HepG2 (cell line): Measurements from ENCODE around the gene FBXO7. TPM values are rescaled to one million over a fixed set of nuclear protein-coding genes. Genes with fewer than 3 reads are reported as not detected.

Experiments
- CBX2 ChIP-seq, 2 experiments: fragments of 200-600 bp in 1 of 2; sonication (generic); formaldehyde crosslinking in 1 of 2; IDR thresholded peaks; 2 replicates each; pipeline versions ENCODE4 v1.7.0 to v1.8.1; 2018 to 2022; ENCODE audit warnings: low read depth in 2 of 2, low read length in 1 of 2, mild to moderate bottlenecking in 1 of 2, missing genetic modification reagents in 1 of 2
- CCDC6 ChIP-seq: sonication (generic); formaldehyde crosslinking; IDR thresholded peaks from 2 replicates; pipeline ENCODE4 v1.8.1; 2022; ENCODE audit warnings: mild to moderate bottlenecking, missing genetic modification reagents, moderate library complexity
- CHCHD3 ChIP-seq: sonication (generic); formaldehyde crosslinking; IDR thresholded peaks from 2 replicates; pipeline ENCODE4 v1.8.0; 2022; ENCODE audit warnings: mild to moderate bottlenecking, missing genetic modification reagents, moderate library complexity
- GABPB1 ChIP-seq: IDR thresholded peaks from 2 replicates; pipeline ENCODE4 v1.6.1; 2016; ENCODE audit warnings: mild to moderate bottlenecking, missing genetic modification reagents, moderate library complexity, missing compliant biosample characterization
- GTF3A ChIP-seq: sonication (generic); formaldehyde crosslinking; conservative IDR thresholded peaks from 2 replicates; pipeline ENCODE4 v1.4.0; 2020; ENCODE audit warnings: mild to moderate bottlenecking, missing genetic modification reagents
- MAF1 ChIP-seq: sonication (generic); formaldehyde crosslinking; IDR thresholded peaks from 2 replicates; pipeline ENCODE4 v1.5.0; 2020; ENCODE audit warnings: missing genetic modification reagents, borderline replicate concordance
- NCOA2 ChIP-seq: sonication (generic); formaldehyde crosslinking; IDR thresholded peaks from 2 replicates; pipeline ENCODE4 v1.8.0; 2022; ENCODE audit warnings: inconsistent platforms
- NFAT5 ChIP-seq: sonication (generic); formaldehyde crosslinking; IDR thresholded peaks from 2 replicates; pipeline ENCODE4 v1.4.0; 2020; ENCODE audit warnings: missing genetic modification reagents
- PHF21A ChIP-seq: sonication (generic); formaldehyde crosslinking; IDR thresholded peaks from 2 replicates; pipeline ENCODE4 v1.5.0; 2020; ENCODE audit warnings: mild to moderate bottlenecking, missing genetic modification reagents
- RBAK ChIP-seq: sonication (generic); formaldehyde crosslinking; IDR thresholded peaks from 2 replicates; pipeline ENCODE4 v1.5.1; 2020; ENCODE audit warnings: mild to moderate bottlenecking, missing genetic modification reagents
- SALL1 ChIP-seq: sonication (generic); formaldehyde crosslinking; IDR thresholded peaks from 2 replicates; pipeline ENCODE4 v1.8.0; 2022; ENCODE audit warnings: mild to moderate bottlenecking, missing genetic modification reagents
- TEAD3 ChIP-seq: optimal IDR thresholded peaks from 2 replicates; pipeline ENCODE3; 2016; ENCODE audit warnings: borderline replicate concordance
- ZBTB3 ChIP-seq: sonication (generic); formaldehyde crosslinking; IDR thresholded peaks from 2 replicates; pipeline ENCODE4 v1.4.0; 2020; ENCODE audit warnings: low read depth, mild to moderate bottlenecking, moderate library complexity, missing genetic modification reagents, borderline replicate concordance
- ZNF44 ChIP-seq: sonication (generic); formaldehyde crosslinking; IDR thresholded peaks from 2 replicates; pipeline ENCODE4 v1.5.1; 2020; ENCODE audit warnings: mild to moderate bottlenecking, missing genetic modification reagents
- ZNF460 ChIP-seq: sonication (generic); formaldehyde crosslinking; IDR thresholded peaks from 2 replicates; pipeline ENCODE4 v1.5.1; 2020; ENCODE audit warnings: missing genetic modification reagents, mild to moderate bottlenecking, borderline replicate concordance
- ZNF564 ChIP-seq: sonication (generic); formaldehyde crosslinking; IDR thresholded peaks from 2 replicates; pipeline ENCODE4 v1.8.1; 2023; ENCODE audit warnings: mild to moderate bottlenecking, missing genetic modification reagents
- ZNF607 ChIP-seq: sonication (generic); formaldehyde crosslinking; IDR thresholded peaks from 2 replicates; pipeline ENCODE4 v1.5.1; 2020; ENCODE audit warnings: missing genetic modification reagents, mild to moderate bottlenecking, borderline replicate concordance
- ZNF768 ChIP-seq: sonication (generic); formaldehyde crosslinking; IDR thresholded peaks from 2 replicates; pipeline ENCODE4 v1.4.0; 2020; ENCODE audit warnings: missing genetic modification reagents
- ZNF790 ChIP-seq: sonication (generic); formaldehyde crosslinking; IDR thresholded peaks from 2 replicates; pipeline ENCODE4 v1.8.0; 2022; ENCODE audit warnings: missing genetic modification reagents, mild to moderate bottlenecking, borderline replicate concordance
- polyA plus RNA-seq, 8 experiments: library from polyadenylated mRNA; depleted of rRNA in 3 of 8; stranded (reverse) in 7 of 8; unstranded in 1 of 8; fragments of >200 nt; fragmentation: Illumina TruSeq in 4 of 8; extraction: Trizol in 4 of 8; gene quantifications; 2 replicates each; pipeline versions ENCODE4 v1.2.1 to v1.2.3, GENCODE V29; 2011 to 2016; ENCODE audit warnings: low read depth in 4 of 8, missing spikeins in 1 of 8, mixed read lengths in 1 of 8; ENCODE audit not compliant: insufficient read depth in 1 of 8
- total RNA-seq, 5 experiments: library from RNA; depleted of rRNA; stranded (reverse); fragments of >200 nt; fragmentation: Illumina TruSeq; extraction: Trizol; gene quantifications; 2 replicates each; pipeline ENCODE4 v1.2.3, GENCODE V29; 2016; ENCODE audit warnings: low read depth in 1 of 5
- TF ChIP-seq, protein P1 (sequence below): sonication (generic); formaldehyde crosslinking; conservative IDR thresholded peaks from 2 replicates; pipeline ENCODE4 v1.8.0; 2022; ENCODE audit warnings: low read depth, missing genetic modification reagents
- TF ChIP-seq, protein P2 (sequence below): sonication (generic); formaldehyde crosslinking; IDR thresholded peaks from 2 replicates; pipeline ENCODE4 v1.9.0; 2021; ENCODE audit warnings: missing genetic modification reagents, borderline replicate concordance

Gene FBXO7
- total and polyA plus RNA-seq, 2 of the 13 experiments (the other 11 are each of a cell fraction or from before 2014, with no cell fraction given) = 105 to 172 TPM

DNA sequence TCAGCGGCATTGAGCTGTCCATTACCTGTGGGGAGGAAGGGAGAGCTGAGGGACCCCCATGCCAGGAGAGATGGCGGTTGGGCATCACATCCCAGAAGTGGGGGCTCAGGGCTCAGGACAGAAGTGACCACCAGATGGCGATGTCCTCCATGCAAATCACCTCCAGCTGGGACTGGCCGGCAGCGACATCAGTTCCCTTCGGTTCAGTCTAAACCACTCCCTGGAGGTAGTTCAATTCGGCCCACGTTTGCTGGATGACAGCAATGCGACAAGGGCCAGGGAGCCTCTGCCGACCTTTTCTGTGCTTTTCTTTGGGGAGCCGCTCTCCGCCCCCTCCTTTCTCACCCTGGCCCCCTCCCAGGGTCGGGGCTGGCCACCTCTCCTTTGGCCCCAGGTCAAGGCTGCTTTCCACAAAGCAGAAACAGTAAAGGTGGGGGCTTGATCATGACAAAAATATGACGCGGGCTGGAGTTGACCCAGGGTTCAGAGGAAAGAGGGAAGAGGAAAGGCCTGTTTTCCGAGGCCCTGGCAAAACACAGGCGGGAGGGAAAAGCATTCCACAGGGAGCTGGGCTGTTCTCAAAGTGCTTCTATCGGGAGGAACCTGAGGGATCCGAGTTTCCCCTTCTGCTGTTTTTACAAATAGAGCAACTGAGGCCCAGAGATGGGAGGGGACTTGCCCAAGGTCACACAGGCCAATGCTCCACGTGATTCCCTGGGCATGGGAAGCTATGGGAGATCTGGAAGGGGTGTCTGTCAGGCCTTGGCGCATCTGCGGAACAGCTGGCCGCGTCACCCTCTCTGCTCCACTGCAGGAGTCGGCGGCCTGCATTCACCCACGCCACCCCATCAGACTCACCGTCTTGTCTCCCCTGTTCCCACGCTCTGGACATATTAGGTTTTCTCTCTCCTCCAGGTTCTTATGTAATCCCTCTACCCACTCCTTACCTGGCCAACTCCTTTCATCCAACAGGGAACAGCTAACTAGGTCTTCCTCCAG, 54.7 kb downstream of the FBXO7 start (continued):
- no peak for TF ChIP-seq ZNF607 (CRISPR knock-in tag)
- TF ChIP-seq CHCHD3 (CRISPR knock-in tag) = no peak
- TF ChIP-seq, protein P1, sequence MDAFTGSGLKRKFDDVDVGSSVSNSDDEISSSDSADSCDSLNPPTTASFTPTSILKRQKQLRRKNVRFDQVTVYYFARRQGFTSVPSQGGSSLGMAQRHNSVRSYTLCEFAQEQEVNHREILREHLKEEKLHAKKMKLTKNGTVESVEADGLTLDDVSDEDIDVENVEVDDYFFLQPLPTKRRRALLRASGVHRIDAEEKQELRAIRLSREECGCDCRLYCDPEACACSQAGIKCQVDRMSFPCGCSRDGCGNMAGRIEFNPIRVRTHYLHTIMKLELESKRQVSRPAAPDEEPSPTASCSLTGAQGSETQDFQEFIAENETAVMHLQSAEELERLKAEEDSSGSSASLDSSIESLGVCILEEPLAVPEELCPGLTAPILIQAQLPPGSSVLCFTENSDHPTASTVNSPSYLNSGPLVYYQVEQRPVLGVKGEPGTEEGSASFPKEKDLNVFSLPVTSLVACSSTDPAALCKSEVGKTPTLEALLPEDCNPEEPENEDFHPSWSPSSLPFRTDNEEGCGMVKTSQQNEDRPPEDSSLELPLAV (CRISPR knock-in tag) = no peak
- TF ChIP-seq GTF3A = no peak
- TF ChIP-seq ZNF44 (CRISPR knock-in tag) = no peak
- TF ChIP-seq ZNF564 (CRISPR knock-in tag) = no peak
- TF ChIP-seq PHF21A (CRISPR knock-in tag) = peak; percentile 57; the same call in 1 of the 2 replicates
- 0 out of 2 replicates have a peak, but pooled peaks have one; percentile 29 for TF ChIP-seq GABPB1
- TF ChIP-seq ZNF790 (CRISPR knock-in tag) = no peak
- TF ChIP-seq, protein P2, sequence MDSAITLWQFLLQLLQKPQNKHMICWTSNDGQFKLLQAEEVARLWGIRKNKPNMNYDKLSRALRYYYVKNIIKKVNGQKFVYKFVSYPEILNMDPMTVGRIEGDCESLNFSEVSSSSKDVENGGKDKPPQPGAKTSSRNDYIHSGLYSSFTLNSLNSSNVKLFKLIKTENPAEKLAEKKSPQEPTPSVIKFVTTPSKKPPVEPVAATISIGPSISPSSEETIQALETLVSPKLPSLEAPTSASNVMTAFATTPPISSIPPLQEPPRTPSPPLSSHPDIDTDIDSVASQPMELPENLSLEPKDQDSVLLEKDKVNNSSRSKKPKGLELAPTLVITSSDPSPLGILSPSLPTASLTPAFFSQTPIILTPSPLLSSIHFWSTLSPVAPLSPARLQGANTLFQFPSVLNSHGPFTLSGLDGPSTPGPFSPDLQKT (CRISPR knock-in tag) = no peak
- 0 out of 2 replicates have a peak, but pooled peaks have one; percentile 43 for TF ChIP-seq MAF1 (CRISPR knock-in tag)
- no peak; the same call in 1 of the 2 replicates for TF ChIP-seq CCDC6 (CRISPR knock-in tag)
- TF ChIP-seq ZNF460 = no peak
- no peak; the same call in 1 of the 2 replicates for TF ChIP-seq ZNF768 (CRISPR knock-in tag)
- TF ChIP-seq CBX2 (IDR thresholded peaks at IDR 0.05; ENCODE audit: low read depth, low read length) = no peak
- TF ChIP-seq CBX2 (CRISPR knock-in tag; IDR thresholded peaks at IDR 0.05; ENCODE audit: low read depth) = no peak
- TF ChIP-seq ZBTB3 (CRISPR knock-in tag) = no peak
- no peak for TF ChIP-seq NFAT5
- peak; percentile 55; the same call in 1 of the 2 replicates for TF ChIP-seq NCOA2
- peak; percentile 91 for TF ChIP-seq SALL1 (CRISPR knock-in tag)
- TF ChIP-seq RBAK (CRISPR knock-in tag) = no peak
- peak; percentile 22 for TF ChIP-seq TEAD3 (CRISPR knock-in tag)
